Astrocyte of the hippocampus (primary cell): Measurements from ENCODE around the gene ZNF112.

Experiments used
- DNase-seq: peaks from one replicate; pipeline ENCODE4 v3.0.0; 2011; ENCODE audit warnings: low read depth, low spot score

Gene ZNF112

DNA sequence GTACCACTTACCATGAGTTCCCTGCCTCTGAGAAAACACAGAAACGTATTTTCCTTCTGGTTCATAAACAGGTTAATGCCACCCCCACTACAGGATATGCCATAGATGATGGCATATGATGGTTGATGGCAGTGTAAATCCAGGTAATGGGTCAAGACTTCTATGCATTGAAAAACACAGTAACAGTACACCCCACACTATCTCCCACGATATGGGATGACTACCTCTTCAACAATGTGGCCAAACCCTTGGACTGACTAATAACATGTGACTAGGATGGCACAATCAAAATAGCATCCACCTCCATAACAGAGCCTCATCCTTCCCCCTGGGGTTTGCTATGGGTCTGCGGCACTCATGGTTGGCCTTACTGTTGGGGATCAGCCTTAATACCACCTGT, 73.6 kb downstream of the ZNF112 start:
- no peak for DNase-seq

DNA sequence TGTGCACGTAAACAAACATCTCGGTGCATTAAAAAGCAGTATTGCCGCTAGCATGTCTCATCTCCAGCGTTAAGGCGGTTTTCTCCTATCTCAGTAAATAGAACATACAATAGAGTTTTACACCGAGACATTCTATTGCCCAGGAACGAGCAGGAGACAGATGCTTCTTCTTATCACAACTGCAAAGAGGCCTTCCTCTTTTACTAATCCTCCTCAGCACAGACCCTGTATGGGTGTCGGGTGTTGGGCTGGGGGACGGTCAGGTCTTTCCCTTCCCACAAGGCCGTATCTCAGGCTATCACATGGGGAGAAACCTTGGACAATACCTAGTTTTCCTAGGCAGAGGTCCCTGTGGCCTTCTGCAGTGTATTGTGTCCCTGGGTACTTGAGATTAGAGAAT, 75.6 kb downstream of the ZNF112 start:
- DNase-seq: no peak

GRCh38 chr19:44278181-44278690, 78.2 kb downstream of the ZNF112 start:
- DNase-seq: no peak

- DNase-seq: no peak
Measured at GRCh38 chr19:44277331-44277730, 79.1 kb downstream of the ZNF112 start.
